HG02759 (cell line): Measurements from ENCODE around the gene THSD4.

Source experiments
- ATAC-seq: cut with Tn5 transposase; IDR thresholded peaks from one replicate; pipeline ENCODE4 v1.9.1; 2021; ENCODE audit warnings: mild to moderate bottlenecking, moderate library complexity; ENCODE audit not compliant: unreplicated experiment

Gene THSD4

DNA sequence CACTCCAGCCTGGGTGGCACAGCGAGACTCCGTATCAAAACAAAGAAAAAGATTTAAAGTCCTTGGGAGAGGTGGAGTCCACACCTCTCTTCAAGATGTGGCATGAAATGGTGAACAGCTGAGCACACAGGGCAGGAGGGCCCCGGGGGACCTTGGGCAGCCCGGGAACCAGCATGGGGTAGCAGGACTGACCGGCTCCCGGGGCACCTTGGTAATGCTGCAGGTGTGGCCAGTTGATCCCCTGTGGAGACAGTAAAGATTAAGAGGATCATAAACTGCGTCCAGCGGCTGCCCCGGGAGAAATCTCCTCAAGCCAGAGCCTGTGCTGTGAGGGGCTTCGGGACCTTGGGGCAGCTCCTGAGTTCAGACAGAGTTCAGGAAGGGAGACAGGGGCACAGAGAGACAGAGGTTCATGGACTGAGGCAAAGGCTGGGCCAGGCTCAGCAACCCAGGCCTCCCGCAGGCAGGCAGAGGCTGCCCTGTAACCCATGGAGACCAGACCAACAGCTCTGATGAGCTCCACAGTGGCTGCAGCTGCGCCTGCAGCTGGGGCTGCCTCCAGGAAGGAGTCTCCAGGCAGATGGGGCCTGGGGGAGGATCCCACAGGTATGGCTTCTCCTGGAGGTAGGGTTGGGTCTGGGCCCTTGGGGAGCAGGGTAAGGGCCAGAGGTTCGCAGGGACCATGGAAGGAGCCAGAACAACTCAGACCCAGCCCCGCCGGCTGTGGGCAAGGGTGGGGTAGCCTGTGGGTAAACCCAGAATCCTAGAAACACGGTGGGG, 695.2 kb downstream of the THSD4 start, which contains the start of gene NR2E3:
Gene NR2E3, plus strand, starts transcription at position 299 of the 780 bp plus-strand sequence. Its CDS starts 190 bp downstream, at position 489.
- ATAC-seq = no peak

DNA sequence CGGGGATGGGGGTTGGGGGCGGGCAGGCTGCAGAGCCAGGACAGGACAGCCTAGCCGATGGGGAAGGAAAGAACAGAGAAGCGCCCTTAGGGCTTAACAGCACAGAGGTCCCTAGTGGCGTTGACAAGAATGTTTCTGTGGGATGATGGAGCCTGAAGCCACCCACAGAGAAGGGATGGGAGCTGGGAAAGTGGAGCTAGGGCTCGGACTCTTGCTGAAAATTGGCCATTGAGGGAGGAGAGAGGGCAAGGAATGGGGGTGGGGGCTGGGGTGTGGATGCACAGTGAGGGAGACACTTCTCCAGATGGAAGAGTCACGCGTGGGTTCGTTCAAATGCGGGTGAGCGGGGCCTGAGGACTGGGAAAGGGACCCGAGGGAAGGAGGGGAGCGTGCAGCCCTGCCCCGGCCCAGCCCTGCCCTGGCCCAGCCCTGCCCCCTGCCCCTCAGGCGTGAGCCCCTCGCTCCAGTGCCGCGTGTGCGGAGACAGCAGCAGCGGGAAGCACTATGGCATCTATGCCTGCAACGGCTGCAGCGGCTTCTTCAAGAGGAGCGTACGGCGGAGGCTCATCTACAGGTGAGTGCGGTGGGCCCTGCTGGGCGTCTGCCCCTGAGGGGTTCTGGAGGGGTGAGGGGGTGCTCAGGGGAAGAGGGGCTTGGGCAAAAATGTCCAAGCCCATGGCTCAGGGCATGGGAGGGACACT, 695.9 kb downstream of the THSD4 start:
- no peak for ATAC-seq

DNA sequence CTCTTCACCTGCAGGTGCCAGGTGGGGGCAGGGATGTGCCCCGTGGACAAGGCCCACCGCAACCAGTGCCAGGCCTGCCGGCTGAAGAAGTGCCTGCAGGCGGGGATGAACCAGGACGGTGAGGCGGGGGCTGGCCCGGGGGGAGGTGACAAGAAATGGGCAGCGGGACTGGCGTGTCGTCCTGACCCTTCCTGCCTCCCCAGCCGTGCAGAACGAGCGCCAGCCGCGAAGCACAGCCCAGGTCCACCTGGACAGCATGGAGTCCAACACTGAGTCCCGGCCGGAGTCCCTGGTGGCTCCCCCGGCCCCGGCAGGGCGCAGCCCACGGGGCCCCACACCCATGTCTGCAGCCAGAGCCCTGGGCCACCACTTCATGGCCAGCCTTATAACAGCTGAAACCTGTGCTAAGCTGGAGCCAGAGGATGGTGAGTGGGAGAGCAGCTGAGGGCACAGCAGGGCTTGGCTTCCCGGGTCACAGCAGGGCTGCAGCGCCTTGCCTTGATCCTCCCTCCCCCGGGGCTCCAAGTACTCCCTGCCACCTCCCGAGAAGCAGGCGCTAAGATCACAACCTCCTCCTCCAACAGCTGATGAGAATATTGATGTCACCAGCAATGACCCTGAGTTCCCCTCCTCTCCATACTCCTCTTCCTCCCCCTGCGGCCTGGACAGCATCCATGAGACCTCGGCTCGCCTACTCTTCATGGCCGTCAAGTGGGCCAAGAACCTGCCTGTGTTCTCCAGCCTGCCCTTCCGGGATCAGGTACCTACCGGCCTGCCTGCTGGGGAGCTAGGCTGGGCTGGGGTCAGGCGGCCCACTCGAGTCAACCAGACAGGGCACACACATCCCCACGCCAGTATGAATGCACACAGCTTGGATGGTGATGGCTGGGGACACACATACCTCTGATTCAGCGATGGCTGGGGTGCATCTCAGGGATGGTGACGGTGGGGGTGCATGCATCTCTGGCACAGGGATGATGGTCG, 696.8 kb downstream of the THSD4 start:
- no peak for ATAC-seq

DNA sequence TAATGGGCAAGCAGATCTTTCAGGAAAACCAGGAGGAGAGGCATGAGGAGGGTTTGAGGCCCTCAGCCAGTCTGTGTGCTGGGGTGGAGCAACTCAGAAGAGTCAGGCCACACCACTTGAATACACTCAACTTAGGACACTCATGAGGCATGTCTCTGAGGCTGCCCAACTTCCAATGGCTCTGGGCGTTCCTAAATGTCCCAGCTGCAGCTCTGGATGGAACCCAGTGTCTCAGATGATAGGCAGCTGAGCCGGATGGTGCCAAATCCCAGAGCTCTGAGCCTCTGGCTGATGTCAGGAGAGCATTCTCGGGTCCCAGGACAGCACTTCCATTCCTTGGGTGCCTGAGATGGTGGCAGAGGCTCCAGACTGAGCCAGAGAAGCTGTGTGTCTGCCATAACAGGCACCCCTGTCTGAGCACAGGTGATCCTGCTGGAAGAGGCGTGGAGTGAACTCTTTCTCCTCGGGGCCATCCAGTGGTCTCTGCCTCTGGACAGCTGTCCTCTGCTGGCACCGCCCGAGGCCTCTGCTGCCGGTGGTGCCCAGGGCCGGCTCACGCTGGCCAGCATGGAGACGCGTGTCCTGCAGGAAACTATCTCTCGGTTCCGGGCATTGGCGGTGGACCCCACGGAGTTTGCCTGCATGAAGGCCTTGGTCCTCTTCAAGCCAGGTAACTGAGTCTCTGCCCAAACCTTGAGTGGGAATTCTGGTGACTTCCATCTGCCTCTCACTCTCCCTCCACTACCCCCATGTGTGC, 697.9 kb downstream of the THSD4 start:
- ATAC-seq = no peak

DNA sequence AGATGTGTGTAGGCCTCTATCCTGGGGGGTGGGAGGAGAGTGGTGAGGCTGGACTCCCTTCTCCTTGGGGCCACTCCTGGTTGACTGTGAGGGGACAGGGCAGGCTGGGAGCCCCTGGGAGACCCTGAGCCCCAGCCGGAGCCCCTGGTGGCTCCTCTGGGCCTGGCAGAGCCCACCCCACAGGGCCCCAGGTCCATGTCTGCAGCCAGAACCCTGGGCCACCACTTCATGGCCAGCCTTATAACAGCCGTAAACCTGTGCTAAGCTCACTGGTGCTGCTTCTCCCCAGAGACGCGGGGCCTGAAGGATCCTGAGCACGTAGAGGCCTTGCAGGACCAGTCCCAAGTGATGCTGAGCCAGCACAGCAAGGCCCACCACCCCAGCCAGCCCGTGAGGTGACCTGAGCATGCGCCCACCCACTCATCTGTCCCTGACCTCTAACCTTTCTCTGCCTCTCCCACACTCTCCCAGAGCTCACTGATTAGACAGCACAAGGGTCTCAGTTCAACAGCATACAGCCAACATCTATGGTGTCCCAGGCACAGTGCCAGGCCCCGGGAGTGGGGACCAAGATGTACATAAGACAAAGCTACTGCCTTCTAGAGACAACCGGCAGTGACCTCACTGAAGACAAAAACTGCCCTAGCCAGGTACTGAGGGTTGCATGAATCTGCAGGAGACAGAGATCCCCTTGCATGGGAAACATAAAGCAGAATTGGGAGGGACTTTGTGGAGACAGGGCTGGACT, 698.6 kb downstream of the THSD4 start:
- no peak for ATAC-seq

DNA sequence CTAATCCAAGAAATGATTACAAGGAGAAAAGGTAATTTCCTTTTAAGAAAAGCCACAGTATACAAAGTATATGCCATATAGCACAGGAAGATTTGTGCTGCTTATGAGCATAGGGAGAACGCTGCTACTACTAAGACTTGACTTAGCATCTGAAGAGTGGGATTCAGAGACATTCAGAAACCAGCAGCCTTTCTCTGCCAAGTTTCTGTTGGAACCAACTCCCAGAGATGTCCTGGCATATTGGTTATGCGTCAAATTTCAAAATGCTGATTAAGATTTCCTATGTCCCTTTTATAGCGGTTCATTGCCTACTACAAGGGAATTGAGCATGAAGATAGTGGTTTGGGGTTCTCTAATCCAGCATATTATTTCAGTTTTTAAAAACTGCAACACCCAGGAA, 700.0 kb downstream of the THSD4 start:
- no peak for ATAC-seq

DNA sequence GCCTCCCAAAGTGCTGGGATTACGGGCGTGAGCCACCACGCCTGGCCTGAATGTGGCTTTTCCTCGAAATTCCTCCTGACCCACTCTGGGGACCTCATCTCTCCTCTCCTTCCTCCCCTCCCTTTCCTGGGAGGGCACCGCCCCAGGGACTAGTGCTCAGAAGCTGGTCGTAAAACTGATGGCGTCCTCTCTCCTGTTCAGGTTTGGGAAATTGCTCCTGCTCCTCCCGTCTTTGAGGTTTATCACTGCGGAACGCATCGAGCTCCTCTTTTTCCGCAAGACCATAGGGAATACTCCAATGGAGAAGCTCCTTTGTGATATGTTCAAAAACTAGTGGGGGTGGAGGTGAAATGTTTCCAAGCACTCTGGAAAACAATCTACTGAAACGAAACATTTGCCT, 702.1 kb downstream of the THSD4 start:
- no peak for ATAC-seq

DNA sequence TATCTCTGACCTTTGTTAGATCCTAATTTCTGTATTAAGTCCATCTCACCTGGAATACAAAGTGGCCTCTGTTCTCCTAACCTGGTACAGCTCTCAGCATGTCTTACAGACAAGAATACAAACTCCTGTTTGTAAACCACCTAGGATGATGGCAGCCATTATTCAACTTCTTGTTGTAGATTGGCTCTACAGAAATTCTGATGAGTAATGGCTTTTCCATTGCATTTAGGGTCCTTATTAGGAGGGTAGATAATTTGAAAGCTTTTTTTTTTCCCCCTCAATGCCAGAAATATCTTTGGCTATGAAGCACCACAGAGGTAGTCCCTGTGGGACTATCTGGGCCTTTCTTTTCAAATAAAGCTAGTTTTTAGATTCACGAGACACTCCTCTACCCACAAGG, 704.9 kb downstream of the THSD4 start:
- no peak for ATAC-seq

DNA sequence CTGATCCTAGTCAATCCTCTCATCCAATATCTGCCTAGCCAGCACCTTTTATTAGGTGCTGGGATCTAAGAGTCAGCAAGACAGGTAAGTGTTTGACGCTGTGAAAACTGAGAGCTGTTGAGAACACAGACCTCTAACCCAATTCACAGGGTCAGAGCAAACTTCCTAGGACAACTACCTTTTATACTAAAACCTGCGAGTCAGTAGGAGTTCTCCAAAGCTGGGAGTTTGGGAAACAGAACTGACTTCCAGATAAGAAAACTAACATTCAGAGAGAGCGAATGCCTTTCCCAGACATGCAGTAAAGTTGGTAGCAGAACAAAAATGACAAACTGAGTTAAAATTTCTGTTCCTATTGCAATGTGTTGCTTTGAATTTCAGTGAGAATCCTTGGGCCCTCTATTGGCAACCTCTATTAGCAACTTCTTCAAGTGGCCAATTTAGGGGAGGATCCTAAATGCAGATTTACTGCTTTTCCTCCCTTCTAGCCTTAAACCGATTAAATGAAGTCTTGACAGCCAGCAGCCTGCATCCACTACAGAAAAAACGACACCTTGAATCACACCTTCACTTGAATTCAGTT, 706.4 kb downstream of the THSD4 start:
- ATAC-seq = no peak

DNA sequence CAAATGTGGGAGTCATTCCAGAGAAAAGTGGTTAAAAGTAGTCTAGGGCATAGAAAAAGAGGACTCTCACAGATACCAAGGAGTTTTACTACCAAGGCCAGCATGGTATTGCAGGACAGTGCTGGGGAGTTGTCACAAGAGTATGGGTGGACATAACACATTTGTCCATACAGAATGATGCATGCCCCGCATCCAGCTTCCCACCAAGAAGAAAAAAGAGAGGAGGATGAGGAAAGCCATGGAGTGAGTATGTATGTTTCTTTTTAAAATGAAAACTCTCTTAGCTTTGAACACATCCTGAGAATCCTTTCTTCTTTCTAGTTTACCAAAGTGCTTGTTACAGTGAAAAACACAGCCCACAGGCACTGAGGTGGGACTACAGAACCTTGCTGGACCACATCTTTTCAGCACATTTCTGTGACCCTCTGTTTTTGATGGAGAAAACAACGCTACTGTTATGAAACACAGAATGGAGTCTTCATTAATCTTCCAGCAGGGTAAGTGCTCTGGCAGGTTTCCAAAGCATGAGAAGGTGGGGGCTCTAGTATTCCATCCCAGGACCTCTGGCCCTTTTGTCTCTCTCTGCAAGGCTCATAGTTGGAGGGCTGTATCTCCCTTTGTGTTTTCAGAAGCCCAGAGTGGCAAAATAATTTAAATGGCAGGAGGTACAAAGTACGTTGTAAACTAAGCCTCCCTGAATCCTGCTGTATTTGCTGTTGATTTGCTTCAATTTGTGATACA, 707.8 kb downstream of the THSD4 start:
- no peak for ATAC-seq

DNA sequence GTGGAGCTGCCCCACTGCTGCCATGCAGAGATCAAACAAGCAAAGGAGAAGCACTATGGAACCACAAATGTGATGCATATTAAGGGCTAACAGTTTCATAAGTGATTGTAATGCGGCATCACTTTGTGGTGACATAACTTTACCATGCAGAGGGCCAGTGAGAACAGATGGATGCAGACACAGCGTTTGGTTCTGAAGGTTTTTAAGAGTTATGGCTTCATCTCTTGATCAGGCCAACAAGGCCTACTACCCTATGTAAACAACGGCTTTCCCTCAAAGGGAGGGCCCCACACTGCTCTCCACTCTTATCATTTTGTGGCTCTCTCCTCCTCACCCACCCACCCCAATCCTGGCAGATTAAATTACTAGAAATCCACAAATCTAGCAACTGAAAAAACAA, 708.5 kb downstream of the THSD4 start:
- no peak for ATAC-seq

DNA sequence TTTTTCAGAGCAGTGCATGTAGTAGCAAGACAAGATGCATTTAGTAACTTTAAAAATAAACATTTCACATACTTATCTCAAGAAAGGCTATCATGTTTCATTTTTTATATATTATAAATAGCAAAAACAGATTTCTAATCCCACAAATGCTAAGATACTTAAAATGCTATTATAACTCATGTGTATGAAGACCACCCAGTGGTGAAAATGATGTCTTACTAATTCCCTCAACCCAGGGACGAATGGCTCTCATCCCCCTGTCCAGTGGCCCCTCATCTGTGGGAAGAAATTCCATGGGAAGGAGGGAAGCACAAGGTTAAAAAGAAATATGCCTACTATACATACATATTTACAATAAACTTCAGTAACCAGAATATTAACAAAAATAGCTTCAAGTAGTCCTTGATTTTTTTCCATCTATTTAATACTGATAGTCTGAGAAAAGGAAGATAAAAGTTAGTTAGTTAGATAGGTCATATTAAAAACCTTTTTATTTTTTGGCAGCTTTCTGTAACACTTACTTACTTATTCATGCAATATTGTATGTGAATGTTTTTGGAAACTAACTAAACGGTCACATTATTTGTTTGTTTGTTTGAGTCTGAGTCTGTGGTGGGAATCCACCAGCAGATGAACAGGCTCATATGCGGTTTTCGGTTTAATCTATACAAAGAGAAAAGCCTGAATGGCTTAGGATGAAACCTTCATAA, 709.9 kb downstream of the THSD4 start:
- ATAC-seq = no peak

DNA sequence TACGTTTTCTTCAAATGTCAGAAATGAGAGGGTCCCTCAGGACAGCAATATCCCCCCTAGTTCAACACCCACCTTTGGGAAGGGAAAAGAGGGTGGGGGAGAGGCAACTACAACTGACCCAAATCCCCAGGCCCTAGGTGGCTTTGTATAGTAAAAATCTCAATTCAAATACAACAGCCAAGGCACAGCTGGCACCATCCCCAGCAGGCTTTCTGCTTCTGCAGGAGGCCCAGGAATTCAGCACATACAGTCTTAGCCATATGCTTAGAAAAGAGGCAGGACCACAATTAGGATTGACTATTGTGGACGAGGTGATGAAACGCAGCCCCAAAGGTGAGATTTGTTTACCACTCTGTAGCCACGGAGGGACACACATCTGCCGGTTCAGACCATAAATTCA, 710.9 kb downstream of the THSD4 start:
- no peak for ATAC-seq

DNA sequence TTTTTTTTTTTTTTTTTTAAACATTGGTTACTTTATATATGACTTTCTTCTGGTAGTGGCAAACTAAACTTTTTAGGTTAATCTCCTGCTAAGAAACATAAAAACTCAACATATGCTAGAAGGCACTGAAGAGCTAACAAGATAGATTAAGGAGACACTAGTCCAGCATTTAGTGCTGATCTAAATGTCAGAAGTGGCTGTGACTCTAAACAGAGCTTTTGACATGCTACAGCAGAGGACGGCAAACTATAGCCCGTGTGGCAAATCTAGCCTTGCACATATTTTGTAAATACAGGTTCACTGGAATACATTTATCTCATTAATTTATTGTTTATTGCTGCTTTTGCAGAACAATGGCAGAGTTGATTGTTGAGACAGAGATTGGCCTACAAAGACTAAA, 715.7 kb downstream of the THSD4 start:
- ATAC-seq = no peak
